CD14-positive monocyte (primary cell): ENCODE measurements around the gene MGAT4A. TPM values are rescaled to one million over a fixed set of nuclear protein-coding genes. Genes with fewer than 3 reads are reported as not detected.

Experiments
- DNase-seq, 3 donors: peaks; one replicate each; pipeline ENCODE4 v3.0.0-alpha.2; 2011 to 2022
- H2AFZ ChIP-seq: 2 replicates; pipeline ENCODE4 v1.6.0; 2012; ENCODE audit warnings: mild to moderate bottlenecking, low read depth, low read length, inconsistent platforms; ENCODE audit not compliant: insufficient read depth, poor library complexity, severe bottlenecking
- H3K27ac ChIP-seq, 2 donors: 1 replicate in 1 of 2; 2 replicates in 1 of 2; pipeline ENCODE4 v1.5.1; 2012 to 2013; ENCODE audit warnings: low read length in 2 of 2, control low read depth in 1 of 2, inconsistent platforms in 1 of 2, low read depth in 1 of 2, mild to moderate bottlenecking in 1 of 2
- H3K27me3 ChIP-seq, 2 donors: one replicate each; pipeline versions ENCODE4 v1.6.0 to v1.6.1; 2011 to 2013; ENCODE audit warnings: low read length in 2 of 2; ENCODE audit not compliant: control insufficient read depth in 2 of 2, insufficient read depth in 2 of 2
- H3K36me3 ChIP-seq, 2 donors: replicated peaks in 1 of 2; 1 replicate in 1 of 2; 2 replicates in 1 of 2; pipeline versions ENCODE4 v1.5.1 to v1.6.1; 2012 to 2013; ENCODE audit warnings: low read length in 2 of 2, control low read depth in 1 of 2, inconsistent platforms in 1 of 2, mild to moderate bottlenecking in 1 of 2; ENCODE audit not compliant: insufficient read depth in 2 of 2, control insufficient read depth in 1 of 2
- H3K4me1 ChIP-seq, 2 donors: 1 replicate in 1 of 2; 2 replicates in 1 of 2; pipeline versions ENCODE4 v1.5.1 to v1.6.1; 2012 to 2013; ENCODE audit warnings: low read length in 2 of 2, control low read depth in 1 of 2, inconsistent platforms in 1 of 2, mild to moderate bottlenecking in 1 of 2, moderate library complexity in 1 of 2; ENCODE audit not compliant: insufficient read depth in 2 of 2, control insufficient read depth in 1 of 2
- H3K4me2 ChIP-seq: replicated peaks from 2 replicates; pipeline ENCODE3; 2012; ENCODE audit warnings: low read length, moderate library complexity, mild to moderate bottlenecking; ENCODE audit not compliant: poor library complexity, severe bottlenecking; ENCODE audit errors: extremely low read depth
- H3K4me3 ChIP-seq, 3 experiments: fragments of 200-600 bp in 1 of 3; sonication (generic) in 1 of 3; replicated peaks in 1 of 3; 1 replicate in 2 of 3; 2 replicates in 1 of 3; pipeline ENCODE4 v1.5.1; 2011 to 2013; ENCODE audit warnings: low read length in 3 of 3, mild to moderate bottlenecking in 3 of 3, control low read depth in 2 of 3, low read depth in 2 of 3, inconsistent platforms in 1 of 3, moderate library complexity in 1 of 3
- H3K79me2 ChIP-seq: 2 replicates; pipeline ENCODE4 v1.6.0; 2012; ENCODE audit warnings: mild to moderate bottlenecking, control low read depth, inconsistent platforms, low read length, moderate library complexity; ENCODE audit not compliant: insufficient read depth
- H3K9ac ChIP-seq: 2 replicates; pipeline ENCODE4 v1.6.0; 2017; ENCODE audit warnings: low read length, mild to moderate bottlenecking; ENCODE audit not compliant: insufficient read depth, poor library complexity, severe bottlenecking
- H3K9me3 ChIP-seq, 2 donors: replicated peaks in 1 of 2; 1 replicate in 1 of 2; 2 replicates in 1 of 2; pipeline versions ENCODE4 v1.5.1 to v1.6.1; 2012 to 2013; ENCODE audit warnings: low read length in 2 of 2, control low read depth in 1 of 2; ENCODE audit not compliant: control insufficient read depth in 1 of 2, insufficient read depth in 1 of 2
- H4K20me1 ChIP-seq: 2 replicates; pipeline ENCODE4 v1.6.0; 2012; ENCODE audit warnings: mild to moderate bottlenecking, low read length, control low read depth, moderate library complexity; ENCODE audit not compliant: insufficient read depth
- H3K27ac Mint-ChIP-seq, 7 donors: one replicate each; pipeline ENCODE4 v1.8.0; 2020; ENCODE audit warnings: mild to moderate bottlenecking in 7 of 7, mixed read lengths in 7 of 7, moderate library complexity in 6 of 7, inconsistent platforms in 2 of 7
- H3K27me3 Mint-ChIP-seq, 3 donors: one replicate each; pipeline ENCODE4 v1.8.0; 2021 to 2022; ENCODE audit warnings: low read depth in 3 of 3, mild to moderate bottlenecking in 3 of 3, mixed read lengths in 3 of 3, moderate library complexity in 3 of 3, inconsistent platforms in 1 of 3
- H3K36me3 Mint-ChIP-seq, 2 donors: one replicate each; pipeline ENCODE4 v1.8.0; 2020; ENCODE audit warnings: mixed read lengths in 2 of 2, inconsistent platforms in 1 of 2, mild to moderate bottlenecking in 1 of 2
- H3K4me1 Mint-ChIP-seq: one replicate; pipeline ENCODE4 v1.8.0; 2020; ENCODE audit warnings: mild to moderate bottlenecking, mixed read lengths
- H3K4me3 Mint-ChIP-seq, 2 donors: one replicate each; pipeline ENCODE4 v1.8.0; 2020; ENCODE audit warnings: mild to moderate bottlenecking in 2 of 2, mixed read lengths in 2 of 2, moderate library complexity in 1 of 2
- H3K9me3 Mint-ChIP-seq, 7 donors: one replicate each; pipeline ENCODE4 v1.8.0; 2020 to 2022; ENCODE audit warnings: mixed read lengths in 7 of 7, mild to moderate bottlenecking in 6 of 7, moderate library complexity in 6 of 7, inconsistent platforms in 2 of 7
- CTCF ChIP-seq: fragments of 200-600 bp; IDR thresholded peaks from one replicate; pipeline ENCODE4 v1.8.0; 2022; ENCODE audit warnings: antibody characterized with exemption, mild to moderate bottlenecking
- WGBS: methylation state at CpG from one replicate; pipeline ENCODE4 v1.1.5; 2013; ENCODE audit warnings: missing lambda C conversion rate; ENCODE audit not compliant: insufficient coverage; 5-methylcytosine and 5-hydroxymethylcytosine counted together
- intact Hi-C, 2 donors: fragments of 100-400 bp; cut with micrococcal nuclease; formaldehyde crosslinking; loops; one replicate each; pipeline versions ENCODE4 v1.15.0 to v1.15.1; 2023
- polyA plus RNA-seq, 3 donors: library from polyadenylated mRNA; depleted of rRNA in 1 of 3; unstranded in 2 of 3; stranded (reverse) in 1 of 3; fragments of 300-500 nt in 2 of 3; fragments of >200 nt in 1 of 3; fragmentation: Illumina TruSeq in 2 of 3; gene quantifications; 1 replicate in 2 of 3; 2 replicates in 1 of 3; pipeline ENCODE4 v1.2.3, GENCODE V29; 2012 to 2021

Gene MGAT4A
- polyA plus RNA-seq, 3 donors = 24.3 to 35.9 (median 35.1) TPM

- no peak for TF ChIP-seq CTCF
- no peaks in the 10 kb centered on the region for H3K27me3 Mint-ChIP-seq
- 5% methylated on average over 25 of the region's 29 CpGs for WGBS
- peaks cover 31 to 33% of the 10 kb centered on the region in 2 donors for H3K4me1 ChIP-seq
- DNase-seq = peak in 2 of 3 donors; percentile 7 to 16
- H3K36me3 ChIP-seq = peaks cover 31 to 40% of the 10 kb centered on the region in 2 donors
- H3K9me3 ChIP-seq = no peaks in the 10 kb centered on the region
- H3K27ac Mint-ChIP-seq = peak overlapping the region; percentile 94 to 98 (median 96)
- peak overlapping the region; percentile 81 to 98 for H3K4me3 Mint-ChIP-seq
- no peaks in the 10 kb centered on the region for H3K27me3 ChIP-seq
- peaks cover 57% of the 10 kb centered on the region for H3K79me2 ChIP-seq
- peak overlapping the region; percentile 70 to 95 (median 95) for H3K4me3 ChIP-seq
- peaks cover 13% of the 10 kb centered on the region for H4K20me1 ChIP-seq
- H3K9me3 Mint-ChIP-seq = no peaks in the 10 kb centered on the region
- H3K36me3 Mint-ChIP-seq = peaks cover 37 to 43% of the 10 kb centered on the region in 2 donors
- peak overlapping the region; percentile 90 for H3K4me2 ChIP-seq
- peak overlapping the region; percentile 79 to 99 for H3K27ac ChIP-seq
- peak overlapping the region; percentile 97 for H2AFZ ChIP-seq
- peak overlapping the region; percentile 98 for H3K9ac ChIP-seq
- H3K4me1 Mint-ChIP-seq = peaks cover 47% of the 10 kb centered on the region
- intact Hi-C loops = loop anchor here (5.0 to 10.0 kb wide), 4 partner anchors 154 to 728 kb away; partner anchors contain the start of genes EIF5B (in 2 of the 2), TXNDC9 (in 2 of the 2), MITD1 (in 1 of the 2) and MRPL30 (in 1 of the 2)
Measured at GRCh38 chr2:98608962-98609604, 121.8 kb downstream of the MGAT4A start.

- H3K36me3 ChIP-seq = peaks cover 27 to 40% of the 10 kb centered on the region in 2 donors
- H3K27me3 ChIP-seq = no peaks in the 10 kb centered on the region
- WGBS = under 1% methylated on average over 92 of the region's 93 CpGs
- peaks cover 31 to 33% of the 10 kb centered on the region in 2 donors for H3K4me1 ChIP-seq
- H3K9ac ChIP-seq = peak within 1 kb of the TSS; percentile 98
- peak within 1 kb of the TSS; percentile 79 to 99 for H3K27ac ChIP-seq
- Mint-ChIP-seq H3K36me3 (peaks cover 35 to 43% of the 10 kb centered on the region in 2 donors), H3K27me3 (no peaks in the 10 kb centered on the region), H3K27ac (peak within 1 kb of the TSS; percentile 94 to 98 (median 96)), H3K4me3 (peak within 1 kb of the TSS; percentile 81 to 98), H3K4me1 (peaks cover 47% of the 10 kb centered on the region), H3K9me3 (no peaks in the 10 kb centered on the region)
- peak within 1 kb of the TSS; percentile 97 for H2AFZ ChIP-seq
- H3K4me3 ChIP-seq = peak within 1 kb of the TSS; percentile 70 to 95 (median 95)
- DNase-seq = peak; percentile 90 to 96 (median 94)
- H3K79me2 ChIP-seq = peaks cover 57% of the 10 kb centered on the region
- peak within 1 kb of the TSS; percentile 90 for H3K4me2 ChIP-seq
- peaks cover 13% of the 10 kb centered on the region for H4K20me1 ChIP-seq
- no peak for TF ChIP-seq CTCF
- intact Hi-C loops = loop anchor here (5.0 to 10.0 kb wide), 4 partner anchors 154 to 729 kb away; partner anchors contain the start of genes EIF5B (in 2 of the 2), TXNDC9 (in 2 of the 2), MITD1 (in 1 of the 2) and MRPL30 (in 1 of the 2)
- no peaks in the 10 kb centered on the region for H3K9me3 ChIP-seq
Measured at GRCh38 chr2:98608116-98608961, 122.6 kb downstream of the MGAT4A start, which contains the start of the genes COA5 and UNC50. Gene COA5, minus strand, starts transcription at chr2:98608512. Its CDS starts 107 bp downstream, at chr2:98608405. Gene UNC50, plus strand, starts transcription at chr2:98608589. Its CDS starts 1,171 bp downstream, at chr2:98609760.
